GM12878 (cell line): ENCODE measurements around the gene KRTAP12-1. TPM values are rescaled to one million over a fixed set of nuclear protein-coding genes. Genes with fewer than 3 reads are reported as not detected.

Experiments used
- ATAC-seq: fragments of 200-7000 bp; cut with Tn5 transposase; 3 replicates; pipeline ENCODE4 v1.9.1; 2020; ENCODE audit warnings: mild to moderate bottlenecking, moderate library complexity
- BruUV-seq: library from RNA; stranded (reverse); fragments of 400-500 nt; replicated peaks from 2 replicates; lab custom pipeline; 2021; lab: Mats Ljungman, UMichigan
- CTCF ChIA-PET: fragments of 300-600 bp; sonication (Branson Sonifier 250); formaldehyde crosslinking; extraction: SDS; loops from one replicate; lab custom pipeline; 2021; ENCODE audit warnings: inconsistent platforms; lab: Yijun Ruan, JAX
- POLR2A ChIA-PET: fragments of 350-600 bp; formaldehyde crosslinking; extraction: SDS; loops from one replicate; lab custom pipeline; 2021; ENCODE audit warnings: inconsistent platforms; lab: Charles Lee
- RAD21 ChIA-PET: fragments of 300-600 bp; sonication (Branson Sonifier 250); formaldehyde crosslinking; loops from one replicate; lab custom pipeline; 2023; ENCODE audit warnings: antibody characterized with exemption; ENCODE audit not compliant: unreplicated experiment; lab: Charles Lee
- SMC1A ChIA-PET: fragments of 300-600 bp; sonication (Branson Sonifier 250); formaldehyde crosslinking; loops from one replicate; lab custom pipeline; 2023; ENCODE audit not compliant: unreplicated experiment, uncharacterized antibody; lab: Charles Lee
- DNase-seq: peaks from one replicate; pipeline ENCODE4 v3.0.0-alpha.2; 2011; ENCODE audit warnings: low read depth, low spot score
- FAIRE-seq: peaks from 3 replicates; lab custom pipeline; 2011; peaks lifted over from hg19 to GRCh38; lab: Jason Lieb, UNC
- H2AFZ ChIP-seq: 2 replicates; pipeline ENCODE4 v1.6.0; 2011; ENCODE audit warnings: low read depth, low read length, control low read depth; ENCODE audit not compliant: control insufficient read depth
- H3K27ac ChIP-seq: 2 replicates; pipeline ENCODE4 v1.5.1; 2011; ENCODE audit warnings: control low read depth; ENCODE audit not compliant: control insufficient read depth, insufficient read depth
- H3K27me3 ChIP-seq, 2 experiments: replicated peaks in 1 of 2; 2 replicates each; pipeline versions ENCODE4 v1.6.0 to v1.6.1; 2011; ENCODE audit warnings: low read length in 1 of 2; ENCODE audit not compliant: control insufficient read depth in 2 of 2, insufficient read depth in 2 of 2
- H3K36me3 ChIP-seq, 2 experiments: 2 replicates each; pipeline ENCODE4 v1.5.1; 2011; ENCODE audit warnings: low read length in 1 of 2; ENCODE audit not compliant: control insufficient read depth in 2 of 2, insufficient read depth in 2 of 2
- H3K4me1 ChIP-seq: 2 replicates; pipeline ENCODE4 v1.6.1; 2011; ENCODE audit warnings: mild to moderate bottlenecking, low read length, moderate library complexity, mixed read lengths; ENCODE audit not compliant: control insufficient read depth, insufficient read depth
- H3K4me2 ChIP-seq: 2 replicates; pipeline ENCODE4 v1.6.0; 2011; ENCODE audit warnings: control low read depth; ENCODE audit not compliant: control insufficient read depth, insufficient read depth
- H3K4me3 ChIP-seq: fragments of 200-600 bp; sonication (generic); 2 replicates; pipeline ENCODE4 v1.5.1; 2016
- H3K79me2 ChIP-seq: 2 replicates; pipeline ENCODE4 v1.6.0; 2011; ENCODE audit warnings: low read length; ENCODE audit not compliant: control insufficient read depth, insufficient read depth
- H3K9ac ChIP-seq: 2 replicates; pipeline ENCODE4 v1.8.0; 2011; ENCODE audit warnings: low read length, control low read depth, mixed read lengths; ENCODE audit not compliant: control insufficient read depth, insufficient read depth
- H3K9me3 ChIP-seq: replicated peaks from 3 replicates; pipeline ENCODE4 v1.5.1; 2011; ENCODE audit warnings: mild to moderate bottlenecking, low read length; ENCODE audit not compliant: control insufficient read depth, insufficient read depth
- H4K20me1 ChIP-seq: 2 replicates; pipeline ENCODE4 v1.6.0; 2011; ENCODE audit not compliant: control insufficient read depth, insufficient read depth
- ATF3 ChIP-seq: IDR thresholded peaks from 2 replicates; pipeline ENCODE4 v1.6.1; 2011; ENCODE audit warnings: low read depth, mild to moderate bottlenecking, low read length, moderate library complexity, borderline replicate concordance; ENCODE audit errors: extremely low read depth
- E2F8 ChIP-seq: fragments of 450-650 bp; IDR thresholded peaks from 2 replicates; pipeline ENCODE4 v1.6.1; 2018; ENCODE audit warnings: mild to moderate bottlenecking, low read depth, moderate library complexity; ENCODE audit not compliant: partially characterized antibody
- EED ChIP-seq: sonication (generic); IDR thresholded peaks from 2 replicates; pipeline ENCODE4 v1.6.1; 2016; ENCODE audit warnings: antibody characterized with exemption, low read depth
- HDAC2 ChIP-seq: fragments of 200-600 bp; sonication (generic); IDR thresholded peaks from 2 replicates; pipeline ENCODE4 v1.6.1; 2017
- IKZF2 ChIP-seq, 2 experiments: fragments of 450-650 bp; IDR thresholded peaks; 2 replicates each; pipeline ENCODE4 v1.6.1; 2017; ENCODE audit warnings: mild to moderate bottlenecking in 2 of 2, moderate library complexity in 2 of 2
- KAT2A ChIP-seq: conservative IDR thresholded peaks from 2 replicates; pipeline ENCODE4 v1.6.1; 2011; ENCODE audit warnings: low read depth, low read length; ENCODE audit not compliant: control insufficient read depth
- NR2F1 ChIP-seq: fragments of 450-650 bp; conservative IDR thresholded peaks from 2 replicates; pipeline ENCODE4 v1.6.1; 2017; ENCODE audit warnings: mild to moderate bottlenecking
- POLR2AphosphoS5 ChIP-seq: IDR thresholded peaks from 2 replicates; pipeline ENCODE4 v1.6.1; 2011; ENCODE audit warnings: mild to moderate bottlenecking, low read length, inconsistent platforms
- RBBP5 ChIP-seq: fragments of 200-600 bp; sonication (generic); conservative IDR thresholded peaks from 2 replicates; pipeline ENCODE4 v1.6.1; 2016
- REST ChIP-seq: IDR thresholded peaks from 2 replicates; pipeline ENCODE4 v1.6.1; 2012; ENCODE audit warnings: mild to moderate bottlenecking, low read depth, low read length
- RFX5 ChIP-seq: IDR thresholded peaks from 2 replicates; pipeline ENCODE4 v1.6.1; 2011; ENCODE audit warnings: low read depth, low read length, improper control_type of control experiment
- SMARCA5 ChIP-seq: fragments of 450-650 bp; IDR thresholded peaks from 2 replicates; pipeline ENCODE4 v1.6.1; 2017; ENCODE audit warnings: mild to moderate bottlenecking
- SMC3 ChIP-seq: IDR thresholded peaks from 2 replicates; pipeline ENCODE4 v1.6.1; 2011; ENCODE audit warnings: low read length, improper control_type of control experiment, borderline replicate concordance
- SPI1 ChIP-seq: IDR thresholded peaks from 2 replicates; pipeline ENCODE4 v1.6.1; 2011; ENCODE audit warnings: low read depth, mild to moderate bottlenecking, low read length, moderate library complexity, borderline replicate concordance; ENCODE audit not compliant: insufficient read depth
- SRF ChIP-seq, 2 experiments: IDR thresholded peaks; 2 replicates each; pipeline ENCODE4 v1.6.1; 2011; ENCODE audit warnings: low read depth in 2 of 2, low read length in 2 of 2, mild to moderate bottlenecking in 1 of 2, moderate library complexity in 1 of 2
- ZNF24 ChIP-seq: fragments of 450-650 bp; IDR thresholded peaks from 2 replicates; pipeline ENCODE4 v1.6.1; 2017; ENCODE audit warnings: antibody characterized with exemption, mild to moderate bottlenecking
- in situ Hi-C: fragments of 300-500 bp; cut with MboI; formaldehyde crosslinking; loops from 9 replicates; pipeline ENCODE4 v1.14.3; 2018; ENCODE audit warnings: mixed read lengths
- intact Hi-C: fragments of 100-400 bp; cut with micrococcal nuclease; formaldehyde crosslinking; loops from one replicate; pipeline ENCODE4 v1.14.2; 2022; ENCODE audit not compliant: unreplicated experiment
- polyA plus RNA-seq, 11 experiments: library from polyadenylated mRNA; depleted of rRNA in 4 of 11; unstranded in 6 of 11; stranded (reverse) in 5 of 11; fragments of >200 nt; fragmentation: Nextera tagmentation in 4 of 11; fragmentation: Illumina TruSeq in 1 of 11; extraction: Ambion mirVana in 4 of 11; extraction: Trizol in 1 of 11; gene quantifications; 1 replicate in 1 of 11; 2 replicates in 10 of 11; pipeline versions ENCODE4 v1.2.1 to v1.2.3, GENCODE V29; 2011 to 2016; ENCODE audit warnings: inconsistent platforms in 2 of 11, missing spikeins in 2 of 11, low read depth in 1 of 11
- total RNA-seq, 4 experiments: library from RNA; depleted of rRNA in 3 of 4; stranded (reverse); fragments of >200 nt in 3 of 4; fragmentation: Illumina TruSeq in 1 of 4; extraction: Trizol in 1 of 4; gene quantifications; 2 replicates each; pipeline versions ENCODE4 v1.2.1 to v1.2.3, GENCODE V29; 2013 to 2021
- TF ChIP-seq, protein P1 (sequence below): fragments of 150-350 bp; IDR thresholded peaks from 2 replicates; pipeline ENCODE4 v1.6.1; 2014; ENCODE audit warnings: mild to moderate bottlenecking, low read depth, low read length

Gene KRTAP12-1
- total and polyA plus RNA-seq, 10 of the 15 experiments (the other 5 are each of a cell fraction or from before 2014, with no cell fraction given): not detected

- ChIA-PET SMC1A (no interaction called here), RAD21 (interaction anchor here (0.6 kb wide), 1 partner anchor 1937 kb away, joined by 3 read pairs; no protein-coding TSS in a partner anchor), POLR2A (no interaction called here), CTCF (no interaction called here)
- no peak overlapping the region for H2AFZ ChIP-seq
- peaks cover 2 to 13% of the 10 kb centered on the region in 2 experiments for H3K27me3 ChIP-seq
- no peak for ATAC-seq
- no peaks in the 10 kb centered on the region; the same call in 2 of the 3 replicates for H3K9me3 ChIP-seq
- no peak for DNase-seq
- no peak overlapping the region for H3K4me3 ChIP-seq
- H3K36me3 ChIP-seq: no peaks in the 10 kb centered on the region
- in situ Hi-C loops: no loop called here
- intact Hi-C loops: no loop called here
- no peaks in the 10 kb centered on the region for H4K20me1 ChIP-seq
- H3K79me2 ChIP-seq: no peaks in the 10 kb centered on the region
- no TSS peak for BruUV-seq
- no peaks in the 10 kb centered on the region for H3K4me1 ChIP-seq
- FAIRE-seq: no peak
- no peak overlapping the region for H3K27ac ChIP-seq
- no peak overlapping the region for H3K4me2 ChIP-seq
- no peak overlapping the region for H3K9ac ChIP-seq
- TF ChIP-seq, protein P1, sequence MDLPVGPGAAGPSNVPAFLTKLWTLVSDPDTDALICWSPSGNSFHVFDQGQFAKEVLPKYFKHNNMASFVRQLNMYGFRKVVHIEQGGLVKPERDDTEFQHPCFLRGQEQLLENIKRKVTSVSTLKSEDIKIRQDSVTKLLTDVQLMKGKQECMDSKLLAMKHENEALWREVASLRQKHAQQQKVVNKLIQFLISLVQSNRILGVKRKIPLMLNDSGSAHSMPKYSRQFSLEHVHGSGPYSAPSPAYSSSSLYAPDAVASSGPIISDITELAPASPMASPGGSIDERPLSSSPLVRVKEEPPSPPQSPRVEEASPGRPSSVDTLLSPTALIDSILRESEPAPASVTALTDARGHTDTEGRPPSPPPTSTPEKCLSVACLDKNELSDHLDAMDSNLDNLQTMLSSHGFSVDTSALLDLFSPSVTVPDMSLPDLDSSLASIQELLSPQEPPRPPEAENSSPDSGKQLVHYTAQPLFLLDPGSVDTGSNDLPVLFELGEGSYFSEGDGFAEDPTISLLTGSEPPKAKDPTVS: no peak
- TF ChIP-seq NR2F1 (no peak), EED (no peak), SMARCA5 (no peak), SPI1 (no peak), ZNF24 (no peak), ATF3 (no peak), SRF (IDR thresholded peaks at IDR 0.05; ENCODE audit: low read depth in 2 of 2, low read length in 2 of 2) (no peak), IKZF2 (IDR thresholded peaks at IDR 0.05) (no peak), KAT2A (no peak), HDAC2 (no peak), RBBP5 (no peak), E2F8 (no peak), RFX5 (no peak), POLR2AphosphoS5 (no peak), REST (no peak), SMC3 (no peak)
Observed at GRCh38 chr21:44716984-44717383, 35.0 kb upstream of the KRTAP12-1 start.
